Hematopoietic multipotent progenitor cell (in vitro differentiated cells): Measurements from ENCODE around the gene SDHAF3. TPM values are rescaled to one million over a fixed set of nuclear protein-coding genes. Genes with fewer than 3 reads are reported as not detected.
"Not testable (repeated sequence)": the region's sequence is repeated elsewhere in the genome, so short reads cannot be mapped to it uniquely, and the experiment has no call there.

ENCODE experiments used
- DNase-seq, 3 donors: peaks; one replicate each; pipeline ENCODE4 v3.0.0-alpha.2; 2011 to 2015; ENCODE audit warnings: low read depth in 2 of 3, low spot score in 2 of 3
- total RNA-seq: library from RNA; depleted of rRNA; stranded (reverse); fragments of >200 nt; gene quantifications from one replicate; pipeline ENCODE4 v1.2.3, GENCODE V29; 2012

SDHAF3 gene
- total RNA-seq, 1 donor = 4.3 TPM

- DNase-seq = no peak
Observed at GRCh38 chr7:97120713-97121457, 3.4 kb downstream of the SDHAF3 start.

GRCh38 chr7:97123115-97123514 is 5.6 kb downstream of the SDHAF3 start:
- DNase-seq = not testable (repeated sequence)

- no peak for DNase-seq
Observed at GRCh38 chr7:97126483-97127171, 9.1 kb downstream of the SDHAF3 start.

- DNase-seq = no peak
Observed at GRCh38 chr7:97128736-97129135, 11.2 kb downstream of the SDHAF3 start.

DNA sequence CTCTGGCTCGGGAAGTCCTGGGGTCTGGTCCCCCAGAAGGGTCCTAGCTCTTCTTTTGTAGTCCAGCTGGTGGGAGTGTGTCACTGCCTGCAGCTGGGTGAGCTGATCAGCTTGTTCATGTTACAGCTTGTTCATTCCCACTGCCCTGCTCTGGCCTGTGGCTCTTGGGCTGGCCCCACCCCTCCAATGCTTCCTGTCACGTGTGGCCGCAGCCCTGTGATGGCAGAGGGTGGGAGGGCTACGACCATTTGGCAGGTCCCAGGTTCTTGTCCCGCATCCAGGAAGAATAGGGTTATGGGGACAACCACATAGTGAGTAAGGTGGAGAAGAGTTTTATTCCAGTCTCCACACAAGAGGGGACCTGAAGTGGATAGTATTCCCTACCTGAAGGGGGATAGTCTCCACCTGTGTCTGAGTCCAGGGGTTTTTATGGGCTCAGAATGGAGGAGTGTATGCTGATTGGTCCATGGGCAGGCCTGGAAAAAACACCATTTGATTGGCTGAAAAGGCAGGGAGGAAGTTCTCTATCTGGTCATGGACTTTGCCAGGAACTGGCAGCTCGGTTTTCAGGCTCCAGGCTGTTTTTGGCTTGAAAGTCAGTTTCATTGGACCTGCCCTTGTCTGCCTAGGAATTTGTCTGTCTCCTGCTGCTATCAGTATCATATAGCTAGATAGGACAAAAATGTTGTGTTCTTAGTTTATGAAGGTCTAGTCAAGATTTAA is 13.1 kb downstream of the SDHAF3 start:
- no peak for DNase-seq

- DNase-seq = no peak
Observed at GRCh38 chr7:97133159-97133558, 15.7 kb downstream of the SDHAF3 start.

DNA sequence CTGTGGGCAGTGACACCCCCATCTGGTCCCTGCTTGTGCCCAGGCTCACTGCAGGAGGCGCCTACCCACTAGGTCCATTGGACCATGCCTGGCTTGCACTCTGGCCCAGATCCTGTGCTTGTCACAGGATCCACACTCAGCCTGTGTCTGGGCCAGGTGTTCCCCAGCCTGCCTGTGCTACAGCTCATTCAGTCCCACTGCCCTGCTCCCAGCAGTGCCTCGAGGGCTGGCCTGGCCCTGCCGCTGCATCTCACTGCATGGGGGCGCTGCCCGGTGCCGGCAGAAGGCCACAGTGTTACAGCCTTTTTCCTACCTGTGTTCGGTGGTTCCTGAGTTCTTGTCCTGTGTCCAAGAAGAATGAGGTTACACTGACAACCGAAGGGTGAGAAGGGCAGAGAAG is 21.3 kb downstream of the SDHAF3 start:
- no peak for DNase-seq

GRCh38 chr7:97145068-97145467 is 27.6 kb downstream of the SDHAF3 start:
- DNase-seq = peak in 2 of 3 donors; percentile 26 to 57

GRCh38 chr7:97149843-97150242 is 32.3 kb downstream of the SDHAF3 start:
- no peak for DNase-seq

DNA sequence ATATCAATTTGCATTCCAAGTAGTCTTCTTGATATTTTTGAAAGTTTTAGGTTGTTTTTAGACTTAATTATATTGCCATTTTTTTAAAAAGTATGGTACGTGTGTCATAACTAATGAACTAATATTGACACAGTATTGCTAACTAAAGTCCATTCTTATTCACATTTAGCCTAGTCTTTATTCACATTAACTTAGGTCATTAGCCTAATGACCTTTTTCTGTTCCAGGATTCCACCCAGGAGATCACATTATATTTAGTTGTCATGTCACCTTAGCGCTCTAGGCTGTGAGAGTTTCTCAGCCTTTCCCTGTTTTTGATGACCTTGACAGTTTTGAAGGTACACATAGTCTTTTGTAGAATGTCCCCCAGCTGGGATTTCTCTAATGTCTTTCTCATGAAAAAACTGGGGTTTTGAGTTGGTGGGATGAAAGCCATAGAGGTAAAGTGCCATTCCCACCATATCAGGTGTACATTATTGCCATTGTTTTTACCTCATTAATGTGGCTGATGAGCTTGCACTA is 38.5 kb downstream of the SDHAF3 start:
- DNase-seq = no peak

DNA sequence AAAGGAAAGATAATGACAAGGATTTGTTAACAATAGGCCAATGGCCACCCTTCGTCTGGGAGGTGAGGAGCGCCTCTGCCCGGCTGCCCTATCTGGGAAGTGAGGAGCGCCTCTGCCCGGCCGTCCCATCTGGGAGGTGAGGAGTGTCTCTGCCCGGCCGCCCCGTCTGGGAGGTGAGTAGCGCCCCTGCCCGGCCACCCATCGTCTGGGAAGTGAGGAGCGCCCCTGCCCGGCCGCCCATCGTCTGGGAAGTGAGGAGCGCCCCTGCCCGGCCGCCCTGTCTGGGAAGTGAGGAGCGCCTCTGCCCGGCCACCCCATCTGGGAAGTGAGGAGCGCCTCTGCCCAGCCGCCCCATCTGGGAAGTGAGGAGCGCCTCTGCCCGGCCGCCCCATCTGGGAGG is 42.5 kb downstream of the SDHAF3 start:
- DNase-seq = not testable (repeated sequence)

DNA sequence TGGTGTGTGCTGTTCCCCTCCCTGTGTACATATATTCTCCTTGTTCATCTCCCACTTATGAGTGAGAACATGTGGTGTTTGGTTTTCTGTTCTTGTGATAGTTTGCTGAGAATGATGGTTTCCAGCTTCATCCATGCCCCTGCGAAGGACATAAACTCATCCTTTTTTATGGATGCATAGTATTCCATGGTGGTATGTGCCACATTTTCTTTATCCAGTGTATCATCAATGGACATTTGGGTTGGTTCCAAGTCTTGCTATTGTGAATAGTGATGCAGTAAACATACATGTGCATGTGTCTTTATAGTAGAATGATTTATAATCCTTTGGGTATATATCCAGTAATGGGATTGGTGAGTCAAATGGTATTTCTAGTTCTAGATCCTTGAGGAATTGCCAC is 44.1 kb downstream of the SDHAF3 start:
- not testable (repeated sequence) for DNase-seq

DNA sequence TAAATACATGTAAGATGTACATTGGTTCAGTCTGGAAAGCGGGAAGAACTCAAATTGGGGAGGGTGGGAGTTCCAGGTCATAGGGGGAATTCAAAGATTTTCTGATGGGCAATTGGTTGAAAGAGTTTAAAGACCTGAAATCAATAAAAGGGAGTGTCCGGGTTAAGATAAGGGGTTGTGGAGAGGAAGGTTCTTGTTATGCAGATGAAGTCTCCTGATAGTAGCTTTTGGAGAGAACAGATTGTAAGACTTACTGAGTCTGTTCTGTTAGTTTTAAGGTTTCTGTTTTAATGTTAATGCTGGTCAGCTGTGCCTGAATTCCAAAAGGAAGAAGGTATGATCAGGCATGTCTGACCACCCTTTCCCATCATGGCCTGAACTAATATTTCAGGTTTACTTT is 48.8 kb downstream of the SDHAF3 start:
- DNase-seq = no peak

GRCh38 chr7:97167176-97167575 is 49.7 kb downstream of the SDHAF3 start:
- no peak for DNase-seq

- no peak for DNase-seq
Observed at GRCh38 chr7:97167749-97168148, 50.3 kb downstream of the SDHAF3 start.

- DNase-seq = no peak
Observed at GRCh38 chr7:97174303-97174702, 56.8 kb downstream of the SDHAF3 start.

DNA sequence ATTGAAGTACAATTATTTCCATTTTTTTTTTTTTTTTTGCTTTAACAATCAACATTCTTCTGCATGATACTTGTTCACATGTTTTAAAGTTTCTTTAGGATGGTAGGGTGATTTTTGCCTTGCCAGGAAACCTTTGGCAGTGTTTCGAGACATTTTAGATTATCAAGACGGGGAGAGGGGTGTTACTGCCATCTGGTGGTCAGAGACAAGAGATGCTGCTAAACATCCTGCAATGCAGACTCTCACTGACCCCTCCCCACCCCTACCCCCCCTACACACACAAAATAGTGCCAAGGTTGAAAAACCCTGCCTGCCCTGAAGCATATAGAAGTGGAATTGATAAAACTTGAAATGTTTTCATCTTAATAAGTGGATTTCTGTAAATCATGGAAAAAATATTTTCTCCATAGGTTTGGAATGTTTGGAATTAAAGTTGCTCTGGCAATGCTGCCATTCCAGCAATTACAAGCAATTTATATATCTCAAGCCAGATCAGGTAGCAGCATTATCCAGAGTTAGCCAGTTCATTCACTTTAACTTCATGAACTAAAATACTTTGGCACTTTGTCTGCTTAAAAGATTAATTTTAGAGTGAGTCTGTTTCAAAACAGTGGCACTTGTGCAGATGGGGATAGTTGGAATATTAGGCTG is 62.1 kb downstream of the SDHAF3 start:
- DNase-seq = peak; percentile 13 to 84 (median 53)

DNA sequence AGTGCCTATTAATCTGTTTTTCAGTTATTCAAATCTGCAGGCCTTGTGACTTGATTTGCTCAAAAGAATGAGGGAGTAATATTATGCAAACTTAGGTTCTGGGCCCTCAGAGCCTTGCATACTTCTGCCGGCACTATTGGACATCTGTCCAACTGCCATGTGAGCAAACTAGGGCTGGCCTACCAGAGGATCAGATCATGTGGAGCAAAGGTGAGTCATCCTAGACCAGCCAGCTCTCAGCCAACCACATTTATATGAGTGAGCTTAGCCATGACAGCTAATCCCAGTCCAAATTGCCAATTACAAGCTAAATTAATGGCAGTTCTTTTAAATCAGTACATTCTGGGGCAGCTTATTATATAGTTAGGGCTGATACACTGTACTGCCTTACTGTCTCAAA is 69.6 kb downstream of the SDHAF3 start:
- no peak for DNase-seq

- DNase-seq = not testable (repeated sequence)
Observed at GRCh38 chr7:97196174-97196573, 78.7 kb downstream of the SDHAF3 start.

GRCh38 chr7:97198596-97198995 is 81.1 kb downstream of the SDHAF3 start:
- no peak for DNase-seq

GRCh38 chr7:97200018-97200417 is 82.5 kb downstream of the SDHAF3 start:
- no peak for DNase-seq
